ENCODE measurements around the gene KMT5C.

KMT5C gene

DNA sequence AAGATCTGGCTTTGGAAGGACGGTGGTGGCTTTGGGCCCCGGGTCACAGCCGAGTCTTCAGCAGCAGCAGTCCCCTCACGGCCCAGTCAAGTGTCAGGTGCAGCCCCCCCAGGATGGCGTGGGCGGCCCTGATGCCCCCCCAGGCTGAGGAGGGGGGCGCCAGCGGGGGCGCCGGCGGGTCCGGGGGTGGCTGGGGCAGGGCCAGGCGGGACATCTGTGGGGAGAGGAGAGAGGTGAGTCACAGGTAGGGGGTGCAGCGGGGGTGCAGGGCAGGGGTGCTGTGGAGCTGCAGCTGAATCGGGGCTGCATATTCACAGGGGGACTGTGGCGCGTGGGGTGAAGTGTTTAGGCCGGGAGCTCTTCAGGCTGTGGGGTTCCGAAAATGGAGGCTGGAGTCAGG, 26.3 kb downstream of the KMT5C start:
- H3K9ac ChIP-seq (ENCODE audit: insufficient read length, low read depth), result no peak overlapping the region
- no peaks in the 10 kb centered on the region for H3K9me3 ChIP-seq (ENCODE audit: insufficient read depth, low read length)
- DNase-seq (ENCODE audit: low read depth, low spot score), result no peak
- TF ChIP-seq ZNF274 (IDR thresholded peaks at IDR 0.05; ENCODE audit: low read depth, low read length), result no peak
- TF ChIP-seq SUZ12 (IDR thresholded peaks at IDR 0.05; ENCODE audit: extremely low read depth, insufficient read depth, insufficient read length), result no peak
- no peak for TF ChIP-seq YY1 (IDR thresholded peaks at IDR 0.05; ENCODE audit: insufficient read depth, insufficient read length)
- no peak overlapping the region for H3K4me3 ChIP-seq (ENCODE audit: insufficient read length, low read depth)
- H3K27me3 ChIP-seq (ENCODE audit: insufficient read depth, insufficient read length), result peaks cover 6% of the 10 kb centered on the region
- H3K36me3 ChIP-seq (ENCODE audit: insufficient read depth, insufficient read length, low read length), result peaks cover 24% of the 10 kb centered on the region
- H3K4me1 ChIP-seq (ENCODE audit: insufficient read depth, insufficient read length), result peaks cover 7% of the 10 kb centered on the region

DNA sequence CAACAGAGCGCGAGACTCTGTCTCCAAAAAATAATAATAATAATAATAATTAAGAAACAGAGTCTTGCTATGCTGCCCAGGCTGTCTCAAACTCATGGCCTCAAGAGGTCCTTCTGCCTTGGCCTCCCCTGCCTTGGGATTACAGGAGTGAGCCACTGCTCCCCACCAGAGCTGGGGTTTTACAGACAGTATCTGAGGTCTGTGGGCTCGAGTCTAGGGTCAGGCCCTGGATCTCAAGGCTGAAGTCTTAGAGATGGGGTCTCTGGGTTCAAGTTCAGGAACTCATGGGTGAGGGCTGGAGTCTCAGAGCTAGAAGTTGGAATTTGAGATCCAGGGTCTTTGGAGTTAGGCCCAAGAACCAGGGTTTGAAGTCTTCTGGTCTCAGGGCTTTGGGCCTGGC, 27.1 kb downstream of the KMT5C start:
- DNase-seq (ENCODE audit: low read depth, low spot score), result no peak
- H3K27me3 ChIP-seq (ENCODE audit: insufficient read depth, insufficient read length), result peaks cover 13% of the 10 kb centered on the region
- no peaks in the 10 kb centered on the region for H3K9me3 ChIP-seq (ENCODE audit: insufficient read depth, low read length)
- H3K4me1 ChIP-seq (ENCODE audit: insufficient read depth, insufficient read length), result peaks cover 7% of the 10 kb centered on the region
- H3K9ac ChIP-seq (ENCODE audit: insufficient read length, low read depth), result no peak overlapping the region
- H3K4me3 ChIP-seq (ENCODE audit: insufficient read length, low read depth), result no peak overlapping the region
- TF ChIP-seq ZNF274 (IDR thresholded peaks at IDR 0.05; ENCODE audit: low read depth, low read length), result no peak
- TF ChIP-seq YY1 (IDR thresholded peaks at IDR 0.05; ENCODE audit: insufficient read depth, insufficient read length), result no peak
- TF ChIP-seq SUZ12 (IDR thresholded peaks at IDR 0.05; ENCODE audit: extremely low read depth, insufficient read depth, insufficient read length), result no peak
- H3K36me3 ChIP-seq (ENCODE audit: insufficient read depth, insufficient read length, low read length), result peaks cover 24% of the 10 kb centered on the region

DNA sequence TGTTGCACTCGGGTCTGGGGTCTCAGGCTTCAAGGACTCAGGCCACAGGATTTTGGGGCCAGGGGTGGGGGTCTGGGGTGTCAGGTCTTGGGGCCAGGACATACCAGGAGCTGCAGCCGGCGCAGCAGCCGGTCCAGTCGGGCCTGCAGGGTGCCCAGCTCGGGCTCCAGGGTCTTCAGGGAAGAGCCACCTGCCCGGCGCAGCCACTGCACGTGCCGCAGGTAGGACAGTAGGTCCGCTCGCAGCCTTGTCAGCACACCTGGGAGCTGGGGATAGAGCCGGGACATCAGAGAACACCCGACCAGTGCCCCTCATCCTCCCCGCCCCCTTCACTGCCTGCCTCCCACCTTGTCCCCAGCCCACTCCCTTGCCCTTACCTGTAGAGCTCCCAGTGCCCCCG, 28.4 kb downstream of the KMT5C start:
- Histone ChIP-seq H3K9ac (ENCODE audit: insufficient read length, low read depth) (no peak overlapping the region), H3K27me3 (ENCODE audit: insufficient read depth, insufficient read length) (peaks cover 23% of the 10 kb centered on the region), H3K4me1 (ENCODE audit: insufficient read depth, insufficient read length) (peaks cover 17% of the 10 kb centered on the region)

DNA sequence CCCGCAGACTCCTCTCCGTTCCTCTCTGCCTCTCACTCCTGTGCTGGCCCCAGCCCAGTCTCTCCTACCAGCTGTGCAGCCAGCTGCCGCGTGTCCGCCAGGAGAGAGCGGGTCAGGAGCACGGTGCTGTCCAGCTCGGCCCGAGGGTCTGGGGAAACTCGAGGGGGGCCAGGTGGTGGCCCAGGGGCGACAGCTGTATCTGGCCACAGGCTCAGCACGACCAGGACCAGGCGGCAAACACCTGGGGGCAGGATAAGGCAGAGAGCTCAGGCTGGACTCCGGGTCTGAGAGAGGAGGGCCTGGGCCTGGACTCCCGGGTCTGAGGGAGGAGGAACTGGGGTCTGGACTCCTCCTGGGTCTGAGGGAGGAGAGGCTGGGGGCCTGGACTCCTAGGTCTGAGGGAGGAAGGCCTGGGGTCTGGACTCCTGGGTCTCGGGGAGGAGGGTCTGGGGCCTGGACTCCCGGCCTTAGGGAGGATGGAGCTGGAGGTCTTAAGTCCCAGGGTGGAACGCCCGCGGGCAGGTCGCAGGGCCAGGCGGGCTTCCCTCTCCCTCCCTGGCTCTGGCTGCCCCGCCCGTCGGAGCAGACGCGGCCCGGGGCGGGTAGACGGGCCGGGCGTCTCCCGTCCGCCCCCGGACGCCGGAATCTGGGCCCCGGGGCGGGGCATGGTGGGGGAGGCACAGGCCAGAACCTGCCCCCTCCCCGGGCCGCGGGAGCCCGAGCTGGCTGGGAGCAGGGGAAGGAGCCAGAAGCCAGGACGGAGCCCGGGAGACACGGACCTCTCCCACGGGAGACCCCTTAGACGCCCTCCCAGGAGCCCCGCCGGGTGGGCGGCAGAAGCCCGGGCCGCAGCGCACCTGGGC, 29.3 kb downstream of the KMT5C start:
- peak overlapping the region; percentile 39 for H3K4me3 ChIP-seq (ENCODE audit: insufficient read length, low read depth)
- peak overlapping the region; percentile 77 for H3K9ac ChIP-seq (ENCODE audit: insufficient read length, low read depth)
- peaks cover 15% of the 10 kb centered on the region for H3K4me1 ChIP-seq (ENCODE audit: insufficient read depth, insufficient read length)
- H3K36me3 ChIP-seq (ENCODE audit: insufficient read depth, insufficient read length, low read length), result peaks cover 24% of the 10 kb centered on the region
- no peaks in the 10 kb centered on the region for H3K9me3 ChIP-seq (ENCODE audit: insufficient read depth, low read length)
- H3K27me3 ChIP-seq (ENCODE audit: insufficient read depth, insufficient read length), result peaks cover 23% of the 10 kb centered on the region
- no peak for DNase-seq (ENCODE audit: low read depth, low spot score)
- TF ChIP-seq YY1 (IDR thresholded peaks at IDR 0.05; ENCODE audit: insufficient read depth, insufficient read length), result no peak
- TF ChIP-seq ZNF274 (IDR thresholded peaks at IDR 0.05; ENCODE audit: low read depth, low read length), result no peak
- TF ChIP-seq SUZ12 (IDR thresholded peaks at IDR 0.05; ENCODE audit: extremely low read depth, insufficient read depth, insufficient read length), result no peak

More for the DNA sequence above, 28.4 kb downstream of the KMT5C start:
- peaks cover 24% of the 10 kb centered on the region for H3K36me3 ChIP-seq (ENCODE audit: insufficient read depth, insufficient read length, low read length)
- no peaks in the 10 kb centered on the region for H3K9me3 ChIP-seq (ENCODE audit: insufficient read depth, low read length)
- H3K4me3 ChIP-seq (ENCODE audit: insufficient read length, low read depth), result no peak overlapping the region
- DNase-seq (ENCODE audit: low read depth, low spot score), result no peak
- no peak for TF ChIP-seq SUZ12 (IDR thresholded peaks at IDR 0.05; ENCODE audit: extremely low read depth, insufficient read depth, insufficient read length)
- no peak for TF ChIP-seq YY1 (IDR thresholded peaks at IDR 0.05; ENCODE audit: insufficient read depth, insufficient read length)
- TF ChIP-seq ZNF274 (IDR thresholded peaks at IDR 0.05; ENCODE audit: low read depth, low read length), result no peak

DNA sequence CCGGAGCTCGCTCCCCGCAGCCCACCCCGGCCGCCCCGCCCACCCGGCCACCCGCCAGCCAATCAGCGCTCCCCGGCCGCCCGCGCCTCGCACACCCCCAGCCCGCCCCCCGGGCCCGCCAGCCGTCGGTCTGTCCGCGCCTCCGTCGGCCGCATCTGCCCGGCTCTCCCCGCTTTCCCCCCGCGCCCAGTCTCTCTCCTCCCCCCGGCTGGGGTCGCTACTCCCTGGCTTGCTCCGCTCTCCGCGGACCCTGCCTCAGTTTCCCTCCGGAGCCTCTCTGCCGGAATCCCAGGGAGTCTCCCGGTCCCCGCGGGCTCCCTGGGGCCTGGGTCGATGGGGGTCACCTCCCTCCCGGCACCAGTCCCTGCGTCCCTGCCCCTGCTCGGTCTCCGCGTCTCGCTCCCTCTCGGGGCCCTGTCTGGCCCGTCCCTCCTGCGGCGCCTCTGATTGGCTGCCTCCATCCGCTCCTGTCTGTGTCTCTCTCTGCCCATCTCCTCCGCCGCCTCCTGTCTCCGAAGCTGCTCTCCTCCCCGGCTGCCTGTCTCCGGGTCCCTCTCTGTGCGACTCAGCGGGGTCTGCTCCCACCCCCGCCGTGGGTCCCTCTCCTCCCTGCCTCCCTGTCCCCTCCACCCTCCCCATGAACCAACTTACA, 30.1 kb downstream of the KMT5C start:
- Histone ChIP-seq H3K4me1 (ENCODE audit: insufficient read depth, insufficient read length) (peaks cover 15% of the 10 kb centered on the region), H3K9me3 (ENCODE audit: insufficient read depth, low read length) (no peaks in the 10 kb centered on the region), H3K27me3 (ENCODE audit: insufficient read depth, insufficient read length) (peaks cover 23% of the 10 kb centered on the region), H3K9ac (ENCODE audit: insufficient read length, low read depth) (peak overlapping the region; percentile 61), H3K4me3 (ENCODE audit: insufficient read length, low read depth) (peak overlapping the region; percentile 42), H3K36me3 (ENCODE audit: insufficient read depth, insufficient read length, low read length) (peaks cover 24% of the 10 kb centered on the region)
- DNase-seq (ENCODE audit: low read depth, low spot score), result peak; percentile 49
- TF ChIP-seq ZNF274 (IDR thresholded peaks at IDR 0.05; ENCODE audit: low read depth, low read length), result no peak
- no peak for TF ChIP-seq YY1 (IDR thresholded peaks at IDR 0.05; ENCODE audit: insufficient read depth, insufficient read length)
- no peak for TF ChIP-seq SUZ12 (IDR thresholded peaks at IDR 0.05; ENCODE audit: extremely low read depth, insufficient read depth, insufficient read length)

DNA sequence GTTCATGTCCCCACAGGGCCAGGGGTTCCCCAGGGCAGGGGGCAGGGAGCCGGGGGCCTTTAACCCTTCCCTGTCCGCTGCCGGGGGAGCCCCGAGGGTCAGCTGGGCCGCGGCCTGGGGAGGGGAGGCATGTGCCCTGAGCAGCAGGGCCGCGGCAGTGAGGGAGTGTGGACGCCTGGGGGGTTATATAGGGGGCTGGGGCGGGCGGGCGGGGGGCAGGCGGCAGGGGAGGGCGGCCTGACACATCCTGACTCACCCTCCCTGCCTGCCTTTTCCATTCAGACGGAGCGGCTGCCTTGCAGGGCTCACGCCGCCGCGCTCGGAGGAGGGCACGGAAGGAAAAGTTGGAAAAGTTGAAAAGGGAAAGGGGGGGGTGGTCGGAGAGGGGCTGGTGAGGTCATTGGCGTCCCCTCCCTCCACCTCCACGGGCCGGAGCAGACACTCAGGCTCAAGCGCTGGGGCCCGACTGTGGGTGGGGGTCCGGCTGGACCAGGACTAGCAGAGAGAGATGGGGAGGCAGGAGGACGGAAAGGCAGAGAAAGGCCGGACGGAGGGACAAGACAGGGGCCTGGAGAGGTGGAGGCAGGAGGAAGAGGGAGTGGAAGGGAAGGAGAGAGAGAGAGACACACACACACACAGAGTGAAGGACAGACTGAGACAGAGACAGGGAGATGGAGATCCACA, 30.8 kb downstream of the KMT5C start, which contains the start of gene IL11:
Gene IL11 (minus strand): TSS at position 159 of the 684 bp plus-strand sequence. CDS start 153 bp downstream, at position 6.
- Histone ChIP-seq H3K27me3 (ENCODE audit: insufficient read depth, insufficient read length) (peaks cover 23% of the 10 kb centered on the region), H3K9ac (ENCODE audit: insufficient read length, low read depth) (peak within 1 kb of the TSS; percentile 77), H3K36me3 (ENCODE audit: insufficient read depth, insufficient read length, low read length) (peaks cover 21% of the 10 kb centered on the region), H3K9me3 (ENCODE audit: insufficient read depth, low read length) (no peaks in the 10 kb centered on the region), H3K4me3 (ENCODE audit: insufficient read length, low read depth) (peak within 1 kb of the TSS; percentile 42), H3K4me1 (ENCODE audit: insufficient read depth, insufficient read length) (peaks cover 17% of the 10 kb centered on the region)
- TF ChIP-seq SUZ12 (IDR thresholded peaks at IDR 0.05; ENCODE audit: extremely low read depth, insufficient read depth, insufficient read length), result no peak
- no peak for TF ChIP-seq ZNF274 (IDR thresholded peaks at IDR 0.05; ENCODE audit: low read depth, low read length)
- TF ChIP-seq YY1 (IDR thresholded peaks at IDR 0.05; ENCODE audit: insufficient read depth, insufficient read length), result no peak
- DNase-seq (ENCODE audit: low read depth, low spot score), result no peak

Data from NT2/D1 (cell line).